ENCODE results near the gene RAET1L. TPM values are rescaled to one million over a fixed set of nuclear protein-coding genes. Genes with fewer than 3 reads are reported as not detected.

Gene RAET1L
- total and polyA plus RNA-seq, 10 of the 15 experiments (the other 5 are each of a cell fraction or from before 2014, with no cell fraction given): not detected

- 0 out of 2 replicates have a peak overlapping the region, but pooled peaks have one; percentile 19 for H3K4me2 ChIP-seq (ENCODE audit: control insufficient read depth, insufficient read depth)
- ChIA-PET RAD21 (ENCODE audit: unreplicated experiment) (no interaction called here), CTCF (no interaction called here), SMC1A (ENCODE audit: uncharacterized antibody, unreplicated experiment) (no interaction called here), POLR2A (interaction anchor here (0.6 kb wide), 1 partner anchor 119 kb away, joined by 3 read pairs; no protein-coding TSS in a partner anchor)
- in situ Hi-C loops (cut with MboI) (no loop called here), intact Hi-C loops (cut with micrococcal nuclease; ENCODE audit: unreplicated experiment) (no loop called here)
- H4K20me1 ChIP-seq (ENCODE audit: control insufficient read depth, insufficient read depth): no peaks in the 10 kb centered on the region; the same call in 1 of the 2 replicates
- peaks cover 0 to 3% of the 10 kb centered on the region in 2 experiments; a peak in 1 of 4 replicates for H3K27me3 ChIP-seq (replicated peaks in 1 of 2; ENCODE audit: control insufficient read depth in 2 of 2, insufficient read depth in 2 of 2, low read length in 1 of 2)
- no peaks in the 10 kb centered on the region for H3K79me2 ChIP-seq (ENCODE audit: control insufficient read depth, insufficient read depth, low read length)
- H2AFZ ChIP-seq (ENCODE audit: control insufficient read depth, low read depth, low read length): no peak overlapping the region
- peak; percentile 40 for ATAC-seq
- peaks cover 37% of the 10 kb centered on the region for H3K4me1 ChIP-seq (ENCODE audit: control insufficient read depth, insufficient read depth, low read length)
- no peak overlapping the region for H3K9ac ChIP-seq (ENCODE audit: control insufficient read depth, insufficient read depth, low read length)
- peak; percentile 67 for DNase-seq (ENCODE audit: low read depth, low spot score)
- H3K36me3 ChIP-seq (ENCODE audit: control insufficient read depth in 2 of 2, insufficient read depth in 2 of 2, low read length in 1 of 2): no peaks in the 10 kb centered on the region
- 1% methylated on average over 3 of the region's 3 CpGs for WGBS (ENCODE audit: insufficient coverage, insufficient replicate concordance, low lambda C conversion rate, missing lambda C conversion rate)
- H3K27ac ChIP-seq (ENCODE audit: control insufficient read depth, insufficient read depth): peak overlapping the region; percentile 33; the same call in 1 of the 2 replicates
- H3K4me3 ChIP-seq: no peak overlapping the region
- BruUV-seq (replicated peaks): no TSS peak
- H3K9me3 ChIP-seq (replicated peaks; ENCODE audit: control insufficient read depth, insufficient read depth, low read length): peaks cover 8% of the 10 kb centered on the region; the same call in 2 of the 3 replicates
- peak; percentile 97 for FAIRE-seq
- TF ChIP-seq PML (IDR thresholded peaks at IDR 0.05; ENCODE audit: low read length): no peak
- TF ChIP-seq NR2C1 (IDR thresholded peaks at IDR 0.05): no peak
- TF ChIP-seq, protein P1, sequence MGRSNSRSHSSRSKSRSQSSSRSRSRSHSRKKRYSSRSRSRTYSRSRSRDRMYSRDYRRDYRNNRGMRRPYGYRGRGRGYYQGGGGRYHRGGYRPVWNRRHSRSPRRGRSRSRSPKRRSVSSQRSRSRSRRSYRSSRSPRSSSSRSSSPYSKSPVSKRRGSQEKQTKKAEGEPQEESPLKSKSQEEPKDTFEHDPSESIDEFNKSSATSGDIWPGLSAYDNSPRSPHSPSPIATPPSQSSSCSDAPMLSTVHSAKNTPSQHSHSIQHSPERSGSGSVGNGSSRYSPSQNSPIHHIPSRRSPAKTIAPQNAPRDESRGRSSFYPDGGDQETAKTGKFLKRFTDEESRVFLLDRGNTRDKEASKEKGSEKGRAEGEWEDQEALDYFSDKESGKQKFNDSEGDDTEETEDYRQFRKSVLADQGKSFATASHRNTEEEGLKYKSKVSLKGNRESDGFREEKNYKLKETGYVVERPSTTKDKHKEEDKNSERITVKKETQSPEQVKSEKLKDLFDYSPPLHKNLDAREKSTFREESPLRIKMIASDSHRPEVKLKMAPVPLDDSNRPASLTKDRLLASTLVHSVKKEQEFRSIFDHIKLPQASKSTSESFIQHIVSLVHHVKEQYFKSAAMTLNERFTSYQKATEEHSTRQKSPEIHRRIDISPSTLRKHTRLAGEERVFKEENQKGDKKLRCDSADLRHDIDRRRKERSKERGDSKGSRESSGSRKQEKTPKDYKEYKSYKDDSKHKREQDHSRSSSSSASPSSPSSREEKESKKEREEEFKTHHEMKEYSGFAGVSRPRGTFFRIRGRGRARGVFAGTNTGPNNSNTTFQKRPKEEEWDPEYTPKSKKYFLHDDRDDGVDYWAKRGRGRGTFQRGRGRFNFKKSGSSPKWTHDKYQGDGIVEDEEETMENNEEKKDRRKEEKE (IDR thresholded peaks at IDR 0.05): no peak
- TF ChIP-seq GATAD2B (conservative IDR thresholded peaks at IDR 0.05; ENCODE audit: low read depth): no peak; the same call in none of the 2 replicates
- TF ChIP-seq USF2 (IDR thresholded peaks at IDR 0.05; ENCODE audit: borderline replicate concordance, low read depth, low read length): no peak
- TF ChIP-seq HSF1 (IDR thresholded peaks at IDR 0.05; ENCODE audit: low read depth, low read length): no peak
- TF ChIP-seq SUPT20H (IDR thresholded peaks at IDR 0.05; ENCODE audit: borderline replicate concordance, control insufficient read depth, low read depth, low read length): no peak
- TF ChIP-seq NFIC (IDR thresholded peaks at IDR 0.05; ENCODE audit: low read depth, low read length): peak; percentile 86
- TF ChIP-seq ZNF687 (IDR thresholded peaks at IDR 0.05): no peak
- TF ChIP-seq, protein P2, sequence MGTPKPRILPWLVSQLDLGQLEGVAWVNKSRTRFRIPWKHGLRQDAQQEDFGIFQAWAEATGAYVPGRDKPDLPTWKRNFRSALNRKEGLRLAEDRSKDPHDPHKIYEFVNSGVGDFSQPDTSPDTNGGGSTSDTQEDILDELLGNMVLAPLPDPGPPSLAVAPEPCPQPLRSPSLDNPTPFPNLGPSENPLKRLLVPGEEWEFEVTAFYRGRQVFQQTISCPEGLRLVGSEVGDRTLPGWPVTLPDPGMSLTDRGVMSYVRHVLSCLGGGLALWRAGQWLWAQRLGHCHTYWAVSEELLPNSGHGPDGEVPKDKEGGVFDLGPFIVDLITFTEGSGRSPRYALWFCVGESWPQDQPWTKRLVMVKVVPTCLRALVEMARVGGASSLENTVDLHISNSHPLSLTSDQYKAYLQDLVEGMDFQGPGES (IDR thresholded peaks at IDR 0.05): no peak
Observed at GRCh38 chr6:150001295-150002008, 23.9 kb downstream of the RAET1L start.
